ENCODE measurements around the gene CELF2.

The CELF2 gene

DNA sequence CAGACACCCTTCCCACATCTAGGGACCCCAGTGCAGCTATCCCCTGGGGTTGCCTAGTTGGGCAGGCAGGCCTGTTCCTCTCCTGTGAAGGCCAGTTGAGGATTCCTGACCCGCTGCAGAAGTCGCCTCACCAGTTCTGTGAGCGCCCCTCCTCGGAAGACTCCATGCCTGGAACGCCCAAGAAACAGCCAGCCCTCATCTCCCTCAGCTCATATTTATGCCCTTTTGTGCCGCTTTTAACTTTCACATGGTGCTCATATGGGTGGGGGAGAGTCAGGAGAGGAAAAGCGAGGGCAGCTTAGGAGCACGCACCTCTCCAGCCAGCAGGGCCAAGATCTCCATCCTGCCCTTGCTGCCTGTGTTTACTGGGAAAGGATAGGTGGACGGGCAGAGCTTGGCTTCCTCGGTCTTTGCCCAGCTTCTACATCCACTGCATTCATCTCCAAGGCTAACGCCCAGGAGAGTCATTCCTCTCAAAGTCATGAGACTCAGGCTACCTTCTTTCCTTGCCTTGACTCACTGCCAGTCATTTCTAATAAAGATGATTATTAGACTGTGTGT, 307.2 kb downstream of the CELF2 start:
- Histone ChIP-seq H3K36me3 (ENCODE audit: control insufficient read depth in 1 of 2, insufficient read depth in 2 of 2, low read length in 2 of 2) (no peaks in the 10 kb centered on the region), H4K8ac (ENCODE audit: low read depth, low read length) (peak overlapping the region; percentile 8), H3K9ac (ENCODE audit: low read length) (no peak overlapping the region), H3K18ac (ENCODE audit: low read length) (peak overlapping the region; percentile 80), H2BK5ac (ENCODE audit: low read depth, low read length, poor library complexity) (peak overlapping the region; percentile 2), H3K27ac (ENCODE audit: low read depth, low read length) (peak overlapping the region; percentile 19), H2BK12ac (ENCODE audit: low read length) (peak overlapping the region; percentile 12), H4K91ac (ENCODE audit: low read depth, low read length) (peak overlapping the region; percentile 65), H2AK5ac (ENCODE audit: low read length) (peak overlapping the region; percentile 79), H2AFZ (ENCODE audit: insufficient read depth, low read length, poor library complexity) (peak overlapping the region; percentile 11), H3K4me2 (ENCODE audit: low read length) (no peak overlapping the region), H3K79me1 (ENCODE audit: low read length) (peaks cover 11% of the 10 kb centered on the region), H3K27me3 (ENCODE audit: insufficient read depth, low read length) (no peaks in the 10 kb centered on the region), H3K4ac (ENCODE audit: low read depth, low read length) (no peak overlapping the region), H3K4me3 (ENCODE audit: low read depth, low read length) (no peak overlapping the region), H3K4me1 (ENCODE audit: control insufficient read depth in 1 of 2, insufficient read depth in 2 of 2, low read length in 2 of 2) (peaks cover 14 to 20% of the 10 kb centered on the region in 2 experiments), H3K9me3 (ENCODE audit: insufficient read depth, low read depth, low read length) (no peaks in the 10 kb centered on the region), H3K14ac (ENCODE audit: low read length) (peak overlapping the region; percentile 1), H3K23ac (ENCODE audit: low read length) (no peak overlapping the region), H3K79me2 (ENCODE audit: control insufficient read depth, insufficient read depth, low read length, poor library complexity) (no peaks in the 10 kb centered on the region), H2BK120ac (ENCODE audit: insufficient read depth, low read length, poor library complexity) (peak overlapping the region; percentile 55), H4K12ac (ENCODE audit: low read depth, low read length) (no peak overlapping the region)
- WGBS (ENCODE audit: extremely low coverage, insufficient coverage, insufficient read length): no CpG with 5 or more reads among the region's 11 CpGs
- DNase-seq: peak; percentile 28 to 70

DNA sequence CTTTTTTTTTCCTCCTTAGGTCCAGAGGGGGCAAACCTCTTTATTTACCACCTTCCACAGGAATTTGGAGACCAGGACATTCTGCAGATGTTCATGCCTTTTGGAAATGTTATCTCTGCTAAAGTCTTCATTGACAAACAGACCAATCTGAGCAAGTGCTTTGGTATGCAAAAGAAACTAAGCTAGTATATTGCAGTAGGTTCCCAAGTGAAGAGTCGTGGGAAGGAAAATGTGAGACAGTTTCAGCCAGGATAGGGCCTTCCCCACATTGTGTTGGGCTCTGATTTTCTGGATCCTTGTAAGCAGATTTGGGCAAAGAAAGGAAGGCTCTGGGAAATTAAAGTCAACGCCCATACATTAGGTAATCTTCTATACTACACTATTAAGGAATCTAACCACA, 308.1 kb downstream of the CELF2 start:
- no peak overlapping the region for H4K12ac ChIP-seq (ENCODE audit: low read depth, low read length)
- peak overlapping the region; percentile 62 for H3K27ac ChIP-seq (ENCODE audit: low read depth, low read length)
- no peak overlapping the region for H3K4me3 ChIP-seq (ENCODE audit: low read depth, low read length)
- peaks cover 14 to 20% of the 10 kb centered on the region in 2 experiments for H3K4me1 ChIP-seq (ENCODE audit: control insufficient read depth in 1 of 2, insufficient read depth in 2 of 2, low read length in 2 of 2)
- peak; percentile 22 to 80 for DNase-seq
- no peak overlapping the region for H4K8ac ChIP-seq (ENCODE audit: low read depth, low read length)
- no peak overlapping the region for H3K14ac ChIP-seq (ENCODE audit: low read length)
- no peak overlapping the region for H2BK5ac ChIP-seq (ENCODE audit: low read depth, low read length, poor library complexity)
- H3K4ac ChIP-seq (ENCODE audit: low read depth, low read length): no peak overlapping the region
- H4K91ac ChIP-seq (ENCODE audit: low read depth, low read length): peak overlapping the region; percentile 53
- H2BK120ac ChIP-seq (ENCODE audit: insufficient read depth, low read length, poor library complexity): no peak overlapping the region
- H3K9me3 ChIP-seq (ENCODE audit: insufficient read depth, low read depth, low read length): no peaks in the 10 kb centered on the region
- no peak overlapping the region for H3K9ac ChIP-seq (ENCODE audit: low read length)
- H3K23ac ChIP-seq (ENCODE audit: low read length): no peak overlapping the region
- H3K79me2 ChIP-seq (ENCODE audit: control insufficient read depth, insufficient read depth, low read length, poor library complexity): no peaks in the 10 kb centered on the region
- no peak overlapping the region for H3K18ac ChIP-seq (ENCODE audit: low read length)
- no CpG with 5 or more reads among the region's 2 CpGs for WGBS (ENCODE audit: extremely low coverage, insufficient coverage, insufficient read length)
- H2BK12ac ChIP-seq (ENCODE audit: low read length): peak overlapping the region; percentile 19
- H2AK5ac ChIP-seq (ENCODE audit: low read length): no peak overlapping the region
- H3K79me1 ChIP-seq (ENCODE audit: low read length): peaks cover 11% of the 10 kb centered on the region
- no peak overlapping the region for H2AFZ ChIP-seq (ENCODE audit: insufficient read depth, low read length, poor library complexity)
- H3K4me2 ChIP-seq (ENCODE audit: low read length): no peak overlapping the region
- H3K27me3 ChIP-seq (ENCODE audit: insufficient read depth, low read length): no peaks in the 10 kb centered on the region
- H3K36me3 ChIP-seq (ENCODE audit: control insufficient read depth in 1 of 2, insufficient read depth in 2 of 2, low read length in 2 of 2): no peaks in the 10 kb centered on the region

DNA sequence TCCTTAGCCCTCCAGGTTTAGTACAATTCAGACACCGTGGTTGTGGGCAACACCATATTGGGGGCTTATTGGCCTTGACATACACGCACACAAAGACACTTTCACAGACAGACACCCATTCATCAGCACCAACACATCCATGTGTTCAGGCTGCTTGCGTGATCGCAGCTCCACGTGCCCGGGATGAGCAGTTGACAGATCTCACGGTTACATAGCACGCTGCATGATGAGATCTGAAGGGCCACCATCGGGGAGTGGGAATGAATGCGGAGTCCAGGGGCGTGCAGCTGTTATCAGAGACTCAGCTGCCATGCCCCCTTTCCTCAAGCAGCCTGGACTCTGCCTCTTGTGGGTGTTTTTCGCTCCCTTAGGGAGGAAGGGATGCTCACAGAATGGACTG, 308.6 kb downstream of the CELF2 start:
- Histone ChIP-seq H3K18ac (ENCODE audit: low read length) (no peak overlapping the region), H3K27ac (ENCODE audit: low read depth, low read length) (peak overlapping the region; percentile 62), H2BK5ac (ENCODE audit: low read depth, low read length, poor library complexity) (peak overlapping the region; percentile 0), H4K12ac (ENCODE audit: low read depth, low read length) (no peak overlapping the region), H4K8ac (ENCODE audit: low read depth, low read length) (no peak overlapping the region), H2AFZ (ENCODE audit: insufficient read depth, low read length, poor library complexity) (no peak overlapping the region), H4K91ac (ENCODE audit: low read depth, low read length) (peak overlapping the region; percentile 53), H3K4me3 (ENCODE audit: low read depth, low read length) (no peak overlapping the region), H2BK120ac (ENCODE audit: insufficient read depth, low read length, poor library complexity) (peak overlapping the region; percentile 18), H3K27me3 (ENCODE audit: insufficient read depth, low read length) (no peaks in the 10 kb centered on the region), H2AK5ac (ENCODE audit: low read length) (no peak overlapping the region), H3K36me3 (ENCODE audit: control insufficient read depth in 1 of 2, insufficient read depth in 2 of 2, low read length in 2 of 2) (no peaks in the 10 kb centered on the region), H3K79me1 (ENCODE audit: low read length) (peaks cover 11% of the 10 kb centered on the region), H3K4ac (ENCODE audit: low read depth, low read length) (no peak overlapping the region), H3K9ac (ENCODE audit: low read length) (no peak overlapping the region), H3K4me2 (ENCODE audit: low read length) (no peak overlapping the region), H3K14ac (ENCODE audit: low read length) (no peak overlapping the region), H3K23ac (ENCODE audit: low read length) (no peak overlapping the region), H3K4me1 (ENCODE audit: control insufficient read depth in 1 of 2, insufficient read depth in 2 of 2, low read length in 2 of 2) (peaks cover 14 to 20% of the 10 kb centered on the region in 2 experiments), H3K9me3 (ENCODE audit: insufficient read depth, low read depth, low read length) (no peaks in the 10 kb centered on the region), H3K79me2 (ENCODE audit: control insufficient read depth, insufficient read depth, low read length, poor library complexity) (no peaks in the 10 kb centered on the region), H2BK12ac (ENCODE audit: low read length) (peak overlapping the region; percentile 19)
- DNase-seq: no peak
- no CpG with 5 or more reads among the region's 12 CpGs for WGBS (ENCODE audit: extremely low coverage, insufficient coverage, insufficient read length)

DNA sequence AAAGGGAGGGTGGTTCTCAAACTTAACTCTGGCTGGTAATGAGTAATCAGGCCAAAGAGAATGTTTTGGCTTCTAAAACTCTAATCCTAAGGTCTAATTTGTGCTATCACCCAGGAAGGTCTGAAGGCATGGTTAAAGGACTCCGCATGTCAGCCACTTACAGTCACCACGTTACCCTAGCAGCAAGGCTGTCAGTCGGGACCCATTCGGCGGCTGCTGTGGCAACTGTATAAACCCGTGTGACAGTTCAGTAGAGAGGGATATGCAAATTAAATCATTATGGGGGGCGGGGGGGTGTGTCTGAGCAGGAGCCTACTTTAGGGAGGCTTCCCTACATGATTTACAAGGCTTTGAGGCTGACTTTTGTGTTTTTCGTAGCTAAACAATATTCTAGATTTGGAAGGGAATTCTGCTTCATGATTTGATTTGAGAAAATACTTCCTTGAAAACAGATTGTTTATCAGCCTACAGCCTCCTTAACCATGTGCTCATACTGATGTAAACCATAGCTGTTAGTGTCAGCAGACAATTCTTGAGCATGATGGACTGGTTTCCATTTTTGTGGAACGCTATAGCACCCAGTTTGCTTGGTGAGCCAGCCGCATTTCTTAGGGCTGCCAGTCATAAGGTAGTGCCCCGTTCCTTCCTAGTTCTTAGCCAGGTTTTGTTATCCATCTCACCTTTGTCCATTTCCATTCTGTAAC, 309.4 kb downstream of the CELF2 start:
- Histone ChIP-seq H3K9ac (ENCODE audit: low read length) (no peak overlapping the region), H3K4ac (ENCODE audit: low read depth, low read length) (no peak overlapping the region), H2BK12ac (ENCODE audit: low read length) (peak overlapping the region; percentile 50), H3K4me3 (ENCODE audit: low read depth, low read length) (no peak overlapping the region), H3K23ac (ENCODE audit: low read length) (no peak overlapping the region), H3K27me3 (ENCODE audit: insufficient read depth, low read length) (no peaks in the 10 kb centered on the region), H2AK5ac (ENCODE audit: low read length) (no peak overlapping the region), H4K91ac (ENCODE audit: low read depth, low read length) (no peak overlapping the region), H4K8ac (ENCODE audit: low read depth, low read length) (no peak overlapping the region), H2BK5ac (ENCODE audit: low read depth, low read length, poor library complexity) (no peak overlapping the region), H3K4me1 (ENCODE audit: control insufficient read depth in 1 of 2, insufficient read depth in 2 of 2, low read length in 2 of 2) (peaks cover 14 to 20% of the 10 kb centered on the region in 2 experiments), H2BK120ac (ENCODE audit: insufficient read depth, low read length, poor library complexity) (no peak overlapping the region), H3K18ac (ENCODE audit: low read length) (no peak overlapping the region), H3K14ac (ENCODE audit: low read length) (no peak overlapping the region), H3K79me2 (ENCODE audit: control insufficient read depth, insufficient read depth, low read length, poor library complexity) (no peaks in the 10 kb centered on the region), H3K79me1 (ENCODE audit: low read length) (peaks cover 11% of the 10 kb centered on the region), H3K4me2 (ENCODE audit: low read length) (no peak overlapping the region), H2AFZ (ENCODE audit: insufficient read depth, low read length, poor library complexity) (no peak overlapping the region), H3K36me3 (ENCODE audit: control insufficient read depth in 1 of 2, insufficient read depth in 2 of 2, low read length in 2 of 2) (no peaks in the 10 kb centered on the region), H3K27ac (ENCODE audit: low read depth, low read length) (no peak overlapping the region), H3K9me3 (ENCODE audit: insufficient read depth, low read depth, low read length) (no peaks in the 10 kb centered on the region), H4K12ac (ENCODE audit: low read depth, low read length) (no peak overlapping the region)
- WGBS (ENCODE audit: extremely low coverage, insufficient coverage, insufficient read length): no CpG with 5 or more reads among the region's 11 CpGs
- no peak for DNase-seq

Measured in trophoblast cell (in vitro differentiated cells and primary cell).